Liver (tissue), 9 donors: ENCODE measurements around the gene ZNF438. TPM values are rescaled to one million over a fixed set of nuclear protein-coding genes. Genes with fewer than 3 reads are reported as not detected.
A peak's percentile ranks its signal among the peaks of the same experiment; 100 is the strongest.

Experiments used
- DNase-seq: peaks from one replicate; pipeline ENCODE4 v3.0.0-alpha.2; 2017; ENCODE audit warnings: low spot score
- H3K27ac ChIP-seq, 2 donors: one replicate each; pipeline ENCODE4 v1.7.0; 2013; ENCODE audit warnings: inconsistent platforms in 2 of 2, low read length in 2 of 2, control low read depth in 1 of 2, low read depth in 1 of 2, mild to moderate bottlenecking in 1 of 2
- H3K27me3 ChIP-seq, 4 donors: one replicate each; pipeline versions ENCODE4 v1.6.1 to v1.7.0; 2013; ENCODE audit warnings: low read length in 3 of 4, inconsistent platforms in 1 of 4, mild to moderate bottlenecking in 1 of 4, moderate library complexity in 1 of 4; ENCODE audit not compliant: control insufficient read depth in 4 of 4, insufficient read depth in 4 of 4
- H3K36me3 ChIP-seq, 4 donors: one replicate each; pipeline versions ENCODE4 v1.6.1 to v1.7.0; 2013; ENCODE audit warnings: low read length in 3 of 4, mild to moderate bottlenecking in 3 of 4, low read depth in 1 of 4, moderate library complexity in 1 of 4; ENCODE audit not compliant: control insufficient read depth in 4 of 4, insufficient read depth in 3 of 4
- H3K4me1 ChIP-seq, 4 donors: one replicate each; pipeline versions ENCODE4 v1.6.1 to v1.7.0; 2013; ENCODE audit warnings: low read length in 3 of 4, mild to moderate bottlenecking in 3 of 4, moderate library complexity in 1 of 4; ENCODE audit not compliant: control insufficient read depth in 4 of 4, insufficient read depth in 4 of 4
- H3K4me3 ChIP-seq, 3 donors: one replicate each; pipeline versions ENCODE4 v1.6.1 to v1.7.0; 2013; ENCODE audit warnings: low read length in 3 of 3, control low read depth in 1 of 3, low read depth in 1 of 3, mild to moderate bottlenecking in 1 of 3
- H3K9ac ChIP-seq, 2 donors: one replicate each; pipeline ENCODE4 v1.7.0; 2013; ENCODE audit warnings: low read length in 2 of 2, mild to moderate bottlenecking in 2 of 2, moderate library complexity in 2 of 2, control low read depth in 1 of 2, low read depth in 1 of 2
- H3K9me3 ChIP-seq, 4 donors: one replicate each; pipeline versions ENCODE4 v1.6.1 to v1.7.0; 2013; ENCODE audit warnings: low read length in 3 of 4; ENCODE audit not compliant: control insufficient read depth in 4 of 4
- ATF3 ChIP-seq: IDR thresholded peaks from 2 replicates; pipeline ENCODE4 v1.6.1; 2016; ENCODE audit warnings: antibody characterized with exemption
- CTCF ChIP-seq: fragments of 150-350 bp; IDR thresholded peaks from 2 replicates; pipeline ENCODE4 v1.5.1; 2017; ENCODE audit warnings: improper control_type of control experiment, low read depth, low read length; ENCODE audit not compliant: missing input control
- EGR1 ChIP-seq, 2 donors: IDR thresholded peaks; 2 replicates each; pipeline ENCODE4 v1.6.1; 2016 to 2018; ENCODE audit warnings: antibody characterized with exemption in 2 of 2, low read depth in 2 of 2
- FOXA1 ChIP-seq: IDR thresholded peaks from 2 replicates; pipeline ENCODE4 v1.6.1; 2016; ENCODE audit warnings: antibody characterized with exemption
- FOXA2 ChIP-seq: IDR thresholded peaks from 2 replicates; pipeline ENCODE4 v1.6.1; 2016; ENCODE audit warnings: antibody characterized with exemption
- GABPA ChIP-seq, 2 donors: IDR thresholded peaks in 1 of 2; conservative IDR thresholded peaks in 1 of 2; 2 replicates each; pipeline ENCODE4 v1.6.1; 2016; ENCODE audit warnings: antibody characterized with exemption in 2 of 2, mild to moderate bottlenecking in 1 of 2, moderate library complexity in 1 of 2
- HNF4A ChIP-seq, 2 donors: conservative IDR thresholded peaks; 2 replicates each; pipeline ENCODE4 v1.6.1; 2016; ENCODE audit warnings: antibody characterized with exemption in 2 of 2, mild to moderate bottlenecking in 2 of 2
- HNF4G ChIP-seq: IDR thresholded peaks from 2 replicates; pipeline ENCODE4 v1.6.1; 2016; ENCODE audit warnings: antibody characterized with exemption
- JUND ChIP-seq, 2 donors: IDR thresholded peaks; 2 replicates each; pipeline ENCODE4 v1.6.1; 2016; ENCODE audit warnings: antibody characterized with exemption in 2 of 2
- MAX ChIP-seq: IDR thresholded peaks from 2 replicates; pipeline ENCODE4 v1.6.1; 2016; ENCODE audit warnings: antibody characterized with exemption
- NR2F2 ChIP-seq: IDR thresholded peaks from 2 replicates; pipeline ENCODE4 v1.6.1; 2016; ENCODE audit warnings: antibody characterized with exemption
- RAD21 ChIP-seq, 2 donors: IDR thresholded peaks; 2 replicates each; pipeline ENCODE4 v1.6.1; 2016; ENCODE audit warnings: antibody characterized with exemption in 2 of 2, mild to moderate bottlenecking in 2 of 2
- REST ChIP-seq: IDR thresholded peaks from 2 replicates; pipeline ENCODE4 v1.6.1; 2016; ENCODE audit warnings: antibody characterized with exemption, mild to moderate bottlenecking
- RXRA ChIP-seq, 2 donors: IDR thresholded peaks; 2 replicates each; pipeline ENCODE4 v1.6.1; 2017 to 2018; ENCODE audit warnings: antibody characterized with exemption in 2 of 2, mild to moderate bottlenecking in 1 of 2
- SP1 ChIP-seq: IDR thresholded peaks from 2 replicates; pipeline ENCODE4 v1.6.1; 2018; ENCODE audit warnings: antibody characterized with exemption, mild to moderate bottlenecking
- TAF1 ChIP-seq: conservative IDR thresholded peaks from 2 replicates; pipeline ENCODE4 v1.6.1; 2016; ENCODE audit warnings: antibody characterized with exemption, mild to moderate bottlenecking
- YY1 ChIP-seq: IDR thresholded peaks from 2 replicates; pipeline ENCODE4 v1.6.1; 2016; ENCODE audit warnings: antibody characterized with exemption, mild to moderate bottlenecking
- ZBTB33 ChIP-seq: IDR thresholded peaks from 2 replicates; pipeline ENCODE4 v1.6.1; 2016; ENCODE audit warnings: antibody characterized with exemption
- WGBS: extraction: QIAGEN DNeasy Blood & Tissue Kit; methylation state at CpG from one replicate; pipeline ENCODE4 v1.1.7; 2013; 5-methylcytosine and 5-hydroxymethylcytosine counted together
- polyA plus RNA-seq, 2 donors: library from polyadenylated mRNA; stranded (reverse) in 1 of 2; unstranded in 1 of 2; fragments of 200-250 nt in 1 of 2; fragments of >200 nt in 1 of 2; fragmentation: Nextera tagmentation in 1 of 2; extraction: Ambion mirVana in 1 of 2; gene quantifications; one replicate each; pipeline versions ENCODE4 v1.2.1 to v1.2.3, GENCODE V29; 2013 to 2015
- total RNA-seq, 2 donors: library from RNA; depleted of rRNA; stranded (reverse); fragments of >200 nt; gene quantifications; one replicate each; pipeline ENCODE4 v1.2.3, GENCODE V29; 2014
- donor health status: healthy.
- donor health status: healthy.
- donor health status: healthy.
- donor health status: healthy.
- donor health status: healthy.

Gene ZNF438
- total and polyA plus RNA-seq, 4 donors = 1.9 to 2.9 (median 2.2) TPM

- TF ChIP-seq FOXA1 = no peak
- TF ChIP-seq GABPA (IDR thresholded peaks at IDR 0.05 in 1 of 2, conservative IDR thresholded peaks at IDR 0.05 in 1 of 2) = no peak
- no peak for TF ChIP-seq NR2F2
- no peak for TF ChIP-seq ATF3
- no peak for TF ChIP-seq JUND (IDR thresholded peaks at IDR 0.05)
- TF ChIP-seq RAD21 (IDR thresholded peaks at IDR 0.05) = no peak
- TF ChIP-seq MAX = no peak
- TF ChIP-seq REST = no peak
- no peak for TF ChIP-seq EGR1 (IDR thresholded peaks at IDR 0.05; ENCODE audit: low read depth in 2 of 2)
- TF ChIP-seq HNF4A (conservative IDR thresholded peaks at IDR 0.05) = no peak
- no peak for TF ChIP-seq SP1
- no peak for TF ChIP-seq YY1
- TF ChIP-seq TAF1 = no peak
- Histone ChIP-seq H3K9ac (no peak overlapping the region), H3K4me1 (no peaks in the 10 kb centered on the region), H3K27ac (no peak overlapping the region), H3K9me3 (no peaks in the 10 kb centered on the region), H3K27me3 (no peaks in the 10 kb centered on the region), H3K36me3 (no peaks in the 10 kb centered on the region), H3K4me3 (no peak overlapping the region)
- DNase-seq = no peak
- WGBS = 73% methylated on average over 3 of the region's 3 CpGs
Measured at GRCh38 chr10:30829901-30830300, 201.8 kb downstream of the ZNF438 start.

- no peak overlapping the region for H3K4me3 ChIP-seq
- TF ChIP-seq CTCF = no peak
- no peak for TF ChIP-seq RAD21 (IDR thresholded peaks at IDR 0.05)
- TF ChIP-seq HNF4A (conservative IDR thresholded peaks at IDR 0.05) = no peak
- no peak for TF ChIP-seq GABPA (IDR thresholded peaks at IDR 0.05 in 1 of 2, conservative IDR thresholded peaks at IDR 0.05 in 1 of 2)
- no peak for TF ChIP-seq ATF3
- no peak for TF ChIP-seq EGR1 (IDR thresholded peaks at IDR 0.05; ENCODE audit: low read depth in 2 of 2)
- no peak for TF ChIP-seq SP1
- TF ChIP-seq YY1 = no peak
- no peak for TF ChIP-seq ZBTB33
- no peak for TF ChIP-seq FOXA2
- TF ChIP-seq REST = no peak
- no peak for TF ChIP-seq NR2F2
- no peak for TF ChIP-seq MAX
- no peak for TF ChIP-seq JUND (IDR thresholded peaks at IDR 0.05)
- TF ChIP-seq HNF4G = no peak
- TF ChIP-seq FOXA1 = no peak
- no peak for TF ChIP-seq RXRA (IDR thresholded peaks at IDR 0.05)
- no peak for TF ChIP-seq TAF1
- no peaks in the 10 kb centered on the region for H3K4me1 ChIP-seq
- no peaks in the 10 kb centered on the region for H3K27me3 ChIP-seq
- H3K9ac ChIP-seq = no peak overlapping the region
- no peaks in the 10 kb centered on the region for H3K9me3 ChIP-seq
- WGBS = 78% methylated on average over 4 of the region's 4 CpGs
- peak; percentile 75 for DNase-seq
- no peaks in the 10 kb centered on the region for H3K36me3 ChIP-seq
- H3K27ac ChIP-seq = no peak overlapping the region
Measured at GRCh38 chr10:30828680-30829079, 203.0 kb downstream of the ZNF438 start.
